ENCODE measurements around the gene FADS2.

DNA sequence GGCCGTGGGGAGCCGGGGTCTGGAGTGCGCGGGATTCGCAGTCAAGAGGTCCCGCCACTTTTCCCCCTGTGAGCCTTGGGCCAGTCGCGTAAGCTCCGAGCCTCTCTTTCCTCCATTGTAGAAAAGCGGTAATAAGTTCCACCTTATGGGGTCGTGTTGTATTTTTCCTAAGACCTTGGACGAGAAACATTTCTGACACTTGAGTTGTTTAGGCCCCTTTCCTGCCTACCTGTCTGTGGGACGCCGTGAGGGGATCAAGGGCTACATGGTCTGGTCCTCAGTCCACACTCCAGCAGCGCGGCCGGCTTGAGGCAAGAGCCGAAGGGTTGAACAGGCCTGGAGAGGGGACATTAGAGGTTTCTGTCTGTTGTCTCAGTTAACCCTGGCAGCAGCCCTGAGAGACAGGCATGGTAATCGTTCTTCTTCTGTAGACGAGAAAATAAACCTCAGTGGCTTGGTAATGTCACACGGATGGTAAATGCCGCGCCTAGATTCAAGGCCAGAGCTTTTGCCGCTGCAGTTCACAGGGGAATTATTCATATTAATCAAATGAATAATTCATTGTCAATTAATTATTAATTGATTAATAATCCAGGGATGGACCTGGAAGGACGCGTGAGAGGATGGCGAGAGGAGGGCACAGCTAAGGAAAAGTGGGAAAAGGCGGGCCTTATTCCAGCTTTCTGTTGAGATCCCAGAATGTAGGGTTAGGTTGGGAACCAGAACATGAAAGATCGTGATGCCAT is 34.8 kb upstream of the FADS2 start:
- TF ChIP-seq POLR2A (IDR thresholded peaks at IDR 0.05; ENCODE audit: low read depth, low read length) (0 out of 2 replicates have a peak, but pooled peaks have one; percentile 15), TAF1 (IDR thresholded peaks at IDR 0.05; ENCODE audit: low read depth, low read length) (no peak), POLR2AphosphoS5 (IDR thresholded peaks at IDR 0.05; ENCODE audit: low read depth, low read length) (no peak), SPI1 (IDR thresholded peaks at IDR 0.05; ENCODE audit: low read depth, low read length) (no peak)
